ENCODE measurements around the gene SLF1. TPM values are rescaled to one million over a fixed set of nuclear protein-coding genes. Genes with fewer than 3 reads are reported as not detected.

Gene SLF1
- total RNA-seq = 8.6 and 10.3 TPM in 2 replicates

GRCh38 chr5:94618493-94619328 lies at the start of gene SLF1, which contains the start of gene KIAA0825:
SLF1 (plus strand) TSS chr5:94618669; CDS start chr5:94628811, 10,142 bp downstream.
KIAA0825 (minus strand) TSS chr5:94618604; CDS start chr5:94537126, 81,478 bp downstream.

Other genes starting within 250 kb of the SLF1 start
- gene KIAA0825, start 65 bp upstream of the SLF1 start, total RNA-seq = 1.8 and 2.0 TPM in 2 replicates

Data from bronchus fibroblast of lung (primary cell).